Transverse colon (tissue), 4 donors: ENCODE measurements around the gene CD3E. TPM values are rescaled to one million over a fixed set of nuclear protein-coding genes. Genes with fewer than 3 reads are reported as not detected.

Source experiments
- DNase-seq: peaks from one replicate; pipeline ENCODE4 v3.0.0-alpha.2; 2019
- H3K27ac ChIP-seq, 4 donors: fragments of 200-600 bp; sonication (generic); 2 replicates each; pipeline ENCODE4 v1.5.1; 2016 to 2018; ENCODE audit warnings: inconsistent platforms in 4 of 4
- H3K27me3 ChIP-seq: fragments of 200-600 bp; sonication (generic); 2 replicates; pipeline ENCODE4 v1.5.1; 2017; ENCODE audit warnings: inconsistent platforms
- H3K36me3 ChIP-seq, 4 donors: fragments of 200-600 bp; sonication (generic); 2 replicates each; pipeline ENCODE4 v1.5.1; 2017 to 2019; ENCODE audit warnings: inconsistent platforms in 4 of 4
- H3K4me1 ChIP-seq, 4 donors: fragments of 200-600 bp; sonication (generic); 2 replicates each; pipeline ENCODE4 v1.5.1; 2017 to 2020; ENCODE audit warnings: inconsistent platforms in 4 of 4
- H3K4me3 ChIP-seq, 4 donors: fragments of 200-600 bp; sonication (generic); 1 replicate in 1 of 4; 2 replicates in 3 of 4; pipeline versions ENCODE4 v1.5.1 to v1.6.1; 2017 to 2019; ENCODE audit warnings: inconsistent platforms in 4 of 4
- H3K9me3 ChIP-seq, 2 donors: fragments of 200-600 bp; sonication (generic); 2 replicates each; pipeline ENCODE4 v1.5.1; 2017 to 2019; ENCODE audit warnings: inconsistent platforms in 2 of 2
- CTCF ChIP-seq, 5 experiments: fragments of 200-600 bp in 3 of 5; fragments of 450-650 bp in 2 of 5; sonication (generic) in 3 of 5; IDR thresholded peaks; 1 replicate in 2 of 5; 2 replicates in 3 of 5; pipeline ENCODE4 v1.5.1; 2016 to 2017; ENCODE audit warnings: antibody characterized with exemption in 5 of 5, inconsistent platforms in 3 of 5, mild to moderate bottlenecking in 2 of 5, moderate library complexity in 1 of 5
- EP300 ChIP-seq: sonication (generic); formaldehyde crosslinking; IDR thresholded peaks from one replicate; pipeline ENCODE4 v1.6.1; 2017; ENCODE audit warnings: antibody characterized with exemption, low read depth
- POLR2A ChIP-seq: fragments of 450-650 bp; IDR thresholded peaks from one replicate; pipeline ENCODE4 v1.6.1; 2016; ENCODE audit warnings: antibody characterized with exemption, mild to moderate bottlenecking, moderate library complexity
- POLR2AphosphoS5 ChIP-seq, 3 donors: sonication (generic); formaldehyde crosslinking; IDR thresholded peaks; one replicate each; pipeline ENCODE4 v1.6.1; 2016; ENCODE audit warnings: antibody characterized with exemption in 3 of 3
- WGBS, 2 donors: methylation state at CpG; one replicate each; pipeline ENCODE4 v1.1.5; 2018; ENCODE audit warnings: low coverage in 1 of 2; 5-methylcytosine and 5-hydroxymethylcytosine counted together
- in situ Hi-C, 4 donors: fragments of 200-750 bp; cut with MboI; loops; one replicate each; pipeline versions ENCODE4 v1.15.0 to v1.15.1; 2017; ENCODE audit warnings: low sequenced_read_pairs in 3 of 4, low pct_ligation_motif_present in 1 of 4, low pct_unique_long_range_greater_than_20kb in 1 of 4
- intact Hi-C: fragments of 100-400 bp; cut with DNase I; formaldehyde crosslinking; loops from one replicate; pipeline ENCODE4 v1.15.1; 2023; ENCODE audit warnings: low total_unique reads
- total RNA-seq, 4 donors: library from RNA; depleted of rRNA; stranded (reverse); fragments of >200 nt; gene quantifications; one replicate each; pipeline ENCODE4 v1.1.0, GENCODE V29; 2016

Gene CD3E
- total RNA-seq, 4 donors from 2014 or later = 0.80 to 7.1 (median 5.3) TPM

- no peak overlapping the region for H3K4me3 ChIP-seq
- in situ Hi-C loops = no loop called here
- intact Hi-C loops = no loop called here
- no peaks in the 10 kb centered on the region for H3K9me3 ChIP-seq
- no peaks in the 10 kb centered on the region for H3K36me3 ChIP-seq
- TF ChIP-seq POLR2AphosphoS5 (IDR thresholded peaks at IDR 0.05) (no peak), POLR2A (no peak), EP300 (no peak), CTCF (IDR thresholded peaks at IDR 0.05) (no peak)
- 83 to 100% methylated on average over 1 to 3 of the region's 3 CpGs for WGBS, 2 donors
- no peak overlapping the region for H3K27ac ChIP-seq
- no peak for DNase-seq
- H3K4me1 ChIP-seq = peaks cover 16 to 60% (median 32%) of the 10 kb centered on the region in 4 donors
- H3K27me3 ChIP-seq = no peaks in the 10 kb centered on the region
Observed at GRCh38 chr11:118320515-118320914, 16.0 kb downstream of the CD3E start.

- Histone ChIP-seq H3K4me3 (no peak overlapping the region), H3K27me3 (no peaks in the 10 kb centered on the region), H3K36me3 (no peaks in the 10 kb centered on the region), H3K27ac (peak overlapping the region; percentile 42 to 67 (median 58)), H3K9me3 (no peaks in the 10 kb centered on the region), H3K4me1 (peaks cover 6 to 49% (median 22%) of the 10 kb centered on the region in 4 donors)
- intact Hi-C loops (no loop called here), in situ Hi-C loops (no loop called here)
- 48% methylated on average over 5 of the region's 5 CpGs; no CpG with 5 or more reads in 1 of the 2 donors for WGBS, 2 donors
- TF ChIP-seq POLR2AphosphoS5 (IDR thresholded peaks at IDR 0.05) (peak in 1 of 3 donors; percentile 45), POLR2A (no peak)
- DNase-seq = peak; percentile 58
Observed at GRCh38 chr11:118321386-118322082, 17.0 kb downstream of the CD3E start.

GRCh38 chr11:118322721-118323120, 18.2 kb downstream of the CD3E start:
- in situ Hi-C loops = no loop called here
- intact Hi-C loops = no loop called here
- H3K27ac ChIP-seq = no peak overlapping the region
- H3K4me1 ChIP-seq = peaks cover 0 to 38% (median 13%) of the 10 kb centered on the region in 4 donors
- no peaks in the 10 kb centered on the region for H3K9me3 ChIP-seq
- WGBS, 2 donors = 95% methylated on average over 18 of the region's 19 CpGs; no CpG with 5 or more reads in 1 of the 2 donors
- no peak for DNase-seq
- H3K4me3 ChIP-seq = no peak overlapping the region
- no peak for TF ChIP-seq EP300
- H3K36me3 ChIP-seq = no peaks in the 10 kb centered on the region
- H3K27me3 ChIP-seq = no peaks in the 10 kb centered on the region

- no peaks in the 10 kb centered on the region for H3K36me3 ChIP-seq
- no peak overlapping the region for H3K4me3 ChIP-seq
- DNase-seq = no peak
- no peaks in the 10 kb centered on the region for H3K27me3 ChIP-seq
- peaks cover 0 to 24% (median 11%) of the 10 kb centered on the region in 4 donors for H3K4me1 ChIP-seq
- intact Hi-C loops = no loop called here
- TF ChIP-seq POLR2A (no peak), CTCF (IDR thresholded peaks at IDR 0.05) (no peak), POLR2AphosphoS5 (IDR thresholded peaks at IDR 0.05) (no peak), EP300 (no peak)
- no peaks in the 10 kb centered on the region for H3K9me3 ChIP-seq
- in situ Hi-C loops = no loop called here
- no peak overlapping the region for H3K27ac ChIP-seq
Observed at GRCh38 chr11:118325283-118325682, 20.8 kb downstream of the CD3E start.

GRCh38 chr11:118328745-118329144, 24.2 kb downstream of the CD3E start:
- H3K9me3 ChIP-seq = no peaks in the 10 kb centered on the region
- intact Hi-C loops = no loop called here
- H3K4me1 ChIP-seq = no peaks in the 10 kb centered on the region
- no peak overlapping the region for H3K27ac ChIP-seq
- no peak overlapping the region for H3K4me3 ChIP-seq
- no peaks in the 10 kb centered on the region for H3K36me3 ChIP-seq
- TF ChIP-seq EP300 = no peak
- DNase-seq = no peak
- no peaks in the 10 kb centered on the region for H3K27me3 ChIP-seq
- in situ Hi-C loops = no loop called here
